ENCODE results near the gene PXDN. TPM values are rescaled to one million over a fixed set of nuclear protein-coding genes. Genes with fewer than 3 reads are reported as not detected.

PXDN gene
- total and polyA plus RNA-seq, 2 of the 13 experiments (the other 11 are each of a cell fraction or from before 2014, with no cell fraction given), result not detected

GRCh38 chr2:1709946-1710560 lies 34.3 kb downstream of the PXDN start:
- TF ChIP-seq ZKSCAN1 (IDR thresholded peaks at IDR 0.05; ENCODE audit: low read length) (no peak), GMEB1 (CRISPR knock-in tag; IDR thresholded peaks at IDR 0.05; ENCODE audit: borderline replicate concordance) (no peak), TOPORS (CRISPR knock-in tag; IDR thresholded peaks at IDR 0.05) (no peak), MED8 (CRISPR knock-in tag; IDR thresholded peaks at IDR 0.05; ENCODE audit: insufficient replicate concordance) (no peak), SCMH1 (CRISPR knock-in tag; IDR thresholded peaks at IDR 0.05; ENCODE audit: borderline replicate concordance) (no peak), MLLT10 (CRISPR knock-in tag; IDR thresholded peaks at IDR 0.05) (no peak), MTA3 (CRISPR knock-in tag; IDR thresholded peaks at IDR 0.05) (no peak), ZNF704 (CRISPR knock-in tag; IDR thresholded peaks at IDR 0.05; ENCODE audit: borderline replicate concordance) (no peak), HDAC6 (IDR thresholded peaks at IDR 0.05; ENCODE audit: low read depth, low read length) (no peak), ZNF276 (CRISPR knock-in tag; IDR thresholded peaks at IDR 0.05; ENCODE audit: low read depth) (no peak), ETS1 (CRISPR knock-in tag; IDR thresholded peaks at IDR 0.05) (no peak), RFX3 (CRISPR knock-in tag; IDR thresholded peaks at IDR 0.05) (no peak), KAT8 (CRISPR knock-in tag; IDR thresholded peaks at IDR 0.05) (no peak), ZNF569 (CRISPR knock-in tag; IDR thresholded peaks at IDR 0.05; ENCODE audit: borderline replicate concordance) (no peak), ZMYM4 (CRISPR knock-in tag; IDR thresholded peaks at IDR 0.05) (no peak), THAP11 (CRISPR knock-in tag; IDR thresholded peaks at IDR 0.05) (no peak), NAIF1 (CRISPR knock-in tag; IDR thresholded peaks at IDR 0.05; ENCODE audit: borderline replicate concordance) (no peak)
- in situ Hi-C loops (cut with HindIII; ENCODE audit: extremely low pct_ligation_motif_present, low pct_unique_long_range_greater_than_20kb), result no loop called here
- Histone ChIP-seq H3K27ac (ENCODE audit: extremely low read length, insufficient read depth, low read length) (no peak overlapping the region), H3K36me3 (replicated peaks in 1 of 2; ENCODE audit: control insufficient read depth in 1 of 2, insufficient read depth in 2 of 2, low read length in 2 of 2) (no peaks in the 10 kb centered on the region), H2AFZ (ENCODE audit: low read length) (no peak overlapping the region), H3K79me2 (ENCODE audit: insufficient read depth, low read length) (no peaks in the 10 kb centered on the region), H3K27me3 (ENCODE audit: control insufficient read depth in 1 of 2, insufficient read depth in 2 of 2, low read length in 2 of 2) (peaks cover 6 to 57% of the 10 kb centered on the region in 2 experiments), H4K20me1 (ENCODE audit: insufficient read depth, low read length) (no peaks in the 10 kb centered on the region), H3K4me3 (replicated peaks in 1 of 3; ENCODE audit: insufficient read depth in 1 of 3, low read depth in 2 of 3, low read length in 3 of 3) (no peak overlapping the region), H3K9ac (ENCODE audit: insufficient read depth, low read depth, low read length) (no peak overlapping the region), H3K9me3 (ENCODE audit: low read length) (no peaks in the 10 kb centered on the region), H3K4me1 (ENCODE audit: insufficient read depth, low read length) (no peaks in the 10 kb centered on the region), H3K4me2 (ENCODE audit: low read depth, low read length) (no peak overlapping the region)
- no TSS peak for BruUV-seq (replicated peaks)
- no peak for DNase-seq (ENCODE audit: low spot score)
- 14% methylated on average over 15 of the region's 15 CpGs for WGBS (ENCODE audit: low lambda C conversion rate)
- ChIA-PET CTCF (ENCODE audit: low intra/inter-chr PET ratio, low total read pairs) (no interaction called here), POLR2A (no interaction called here)
- intact Hi-C loops (cut with micrococcal nuclease; ENCODE audit: unreplicated experiment), result no loop called here
- no peak for ATAC-seq
- no peak for FAIRE-seq
